NB4 (cell line): Measurements from ENCODE around the gene CILP2.

Source experiments
- MYC ChIP-seq: IDR thresholded peaks from 2 replicates; pipeline ENCODE4 v1.6.1; 2011; ENCODE audit warnings: low read depth, low read length
- POLR2A ChIP-seq: IDR thresholded peaks from 2 replicates; pipeline ENCODE4 v1.6.1; 2011; ENCODE audit warnings: mild to moderate bottlenecking; ENCODE audit not compliant: insufficient read length; ENCODE audit errors: extremely low read depth
- TF ChIP-seq, protein P1 (sequence below): IDR thresholded peaks from one replicate; pipeline ENCODE4 v1.5.1; 2012; ENCODE audit warnings: low read depth, low read length
- TF ChIP-seq, protein P2 (sequence below): IDR thresholded peaks from 2 replicates; pipeline ENCODE4 v1.6.1; 2011; ENCODE audit warnings: low read depth, low read length

DNA sequence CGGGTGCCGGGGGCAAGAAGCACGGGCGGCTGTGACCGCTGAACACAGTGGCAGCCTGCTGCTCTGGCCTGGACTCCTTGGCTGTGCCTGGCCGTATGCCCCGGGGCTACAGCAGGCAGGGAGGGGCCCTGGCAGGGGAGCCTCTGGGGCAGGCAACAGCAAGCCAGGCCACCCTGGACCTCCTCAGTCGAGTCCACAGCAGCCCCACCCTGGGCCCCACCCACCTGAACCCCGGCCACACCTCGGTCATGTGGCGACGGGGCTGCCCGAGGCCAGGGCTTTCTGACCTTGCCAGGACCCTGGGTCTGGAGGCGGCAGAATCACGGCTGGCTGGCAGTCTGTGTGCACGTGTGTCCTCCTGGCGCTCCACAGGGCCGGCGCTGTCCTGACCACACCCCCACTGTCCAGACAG, 8.7 kb downstream of the CILP2 start:
- TF ChIP-seq, protein P1, sequence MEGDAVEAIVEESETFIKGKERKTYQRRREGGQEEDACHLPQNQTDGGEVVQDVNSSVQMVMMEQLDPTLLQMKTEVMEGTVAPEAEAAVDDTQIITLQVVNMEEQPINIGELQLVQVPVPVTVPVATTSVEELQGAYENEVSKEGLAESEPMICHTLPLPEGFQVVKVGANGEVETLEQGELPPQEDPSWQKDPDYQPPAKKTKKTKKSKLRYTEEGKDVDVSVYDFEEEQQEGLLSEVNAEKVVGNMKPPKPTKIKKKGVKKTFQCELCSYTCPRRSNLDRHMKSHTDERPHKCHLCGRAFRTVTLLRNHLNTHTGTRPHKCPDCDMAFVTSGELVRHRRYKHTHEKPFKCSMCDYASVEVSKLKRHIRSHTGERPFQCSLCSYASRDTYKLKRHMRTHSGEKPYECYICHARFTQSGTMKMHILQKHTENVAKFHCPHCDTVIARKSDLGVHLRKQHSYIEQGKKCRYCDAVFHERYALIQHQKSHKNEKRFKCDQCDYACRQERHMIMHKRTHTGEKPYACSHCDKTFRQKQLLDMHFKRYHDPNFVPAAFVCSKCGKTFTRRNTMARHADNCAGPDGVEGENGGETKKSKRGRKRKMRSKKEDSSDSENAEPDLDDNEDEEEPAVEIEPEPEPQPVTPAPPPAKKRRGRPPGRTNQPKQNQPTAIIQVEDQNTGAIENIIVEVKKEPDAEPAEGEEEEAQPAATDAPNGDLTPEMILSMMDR = no peak
- TF ChIP-seq POLR2A (no peak), MYC (no peak)
- TF ChIP-seq, protein P2, sequence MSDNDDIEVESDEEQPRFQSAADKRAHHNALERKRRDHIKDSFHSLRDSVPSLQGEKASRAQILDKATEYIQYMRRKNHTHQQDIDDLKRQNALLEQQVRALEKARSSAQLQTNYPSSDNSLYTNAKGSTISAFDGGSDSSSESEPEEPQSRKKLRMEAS = no peak
